ENCODE data around the gene MAPK10.

GRCh38 chr4:85955620-85956292, 404.1 kb downstream of the MAPK10 start:
- TF ChIP-seq, protein P1, sequence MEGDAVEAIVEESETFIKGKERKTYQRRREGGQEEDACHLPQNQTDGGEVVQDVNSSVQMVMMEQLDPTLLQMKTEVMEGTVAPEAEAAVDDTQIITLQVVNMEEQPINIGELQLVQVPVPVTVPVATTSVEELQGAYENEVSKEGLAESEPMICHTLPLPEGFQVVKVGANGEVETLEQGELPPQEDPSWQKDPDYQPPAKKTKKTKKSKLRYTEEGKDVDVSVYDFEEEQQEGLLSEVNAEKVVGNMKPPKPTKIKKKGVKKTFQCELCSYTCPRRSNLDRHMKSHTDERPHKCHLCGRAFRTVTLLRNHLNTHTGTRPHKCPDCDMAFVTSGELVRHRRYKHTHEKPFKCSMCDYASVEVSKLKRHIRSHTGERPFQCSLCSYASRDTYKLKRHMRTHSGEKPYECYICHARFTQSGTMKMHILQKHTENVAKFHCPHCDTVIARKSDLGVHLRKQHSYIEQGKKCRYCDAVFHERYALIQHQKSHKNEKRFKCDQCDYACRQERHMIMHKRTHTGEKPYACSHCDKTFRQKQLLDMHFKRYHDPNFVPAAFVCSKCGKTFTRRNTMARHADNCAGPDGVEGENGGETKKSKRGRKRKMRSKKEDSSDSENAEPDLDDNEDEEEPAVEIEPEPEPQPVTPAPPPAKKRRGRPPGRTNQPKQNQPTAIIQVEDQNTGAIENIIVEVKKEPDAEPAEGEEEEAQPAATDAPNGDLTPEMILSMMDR (conservative IDR thresholded peaks at IDR 0.05; ENCODE audit: low read depth, low read length): no peak
- no peak for TF ChIP-seq EZH2 (IDR thresholded peaks at IDR 0.05; ENCODE audit: borderline replicate concordance, low read depth, low read length, poor library complexity, severe bottlenecking)
